Peyer's patch (tissue), 4 donors: ENCODE results near the gene CDC14B. TPM values are rescaled to one million over a fixed set of nuclear protein-coding genes. Genes with fewer than 3 reads are reported as not detected.
"Not testable (repeated sequence)": the region's sequence is repeated elsewhere in the genome, so short reads cannot be mapped to it uniquely, and the experiment has no call there.

Source experiments
- DNase-seq, 3 donors: peaks; one replicate each; pipeline ENCODE4 v3.0.0-alpha.2; 2017 to 2019
- H3K27ac ChIP-seq, 4 donors: fragments of 200-600 bp; sonication (generic); one replicate each; pipeline ENCODE4 v1.5.1; 2016 to 2019
- H3K27me3 ChIP-seq, 2 donors: fragments of 200-600 bp; sonication (generic); one replicate each; pipeline ENCODE4 v1.5.1; 2019
- H3K36me3 ChIP-seq, 3 donors: fragments of 200-600 bp; sonication (generic); one replicate each; pipeline ENCODE4 v1.5.1; 2016 to 2019
- H3K4me1 ChIP-seq, 4 donors: fragments of 200-600 bp; sonication (generic); one replicate each; pipeline ENCODE4 v1.5.1; 2016 to 2019
- H3K4me3 ChIP-seq, 4 donors: fragments of 200-600 bp; sonication (generic); 1 replicate in 3 of 4; 2 replicates in 1 of 4; pipeline ENCODE4 v1.5.1; 2016 to 2019; ENCODE audit warnings: mild to moderate bottlenecking in 1 of 4
- H3K9me3 ChIP-seq, 4 donors: fragments of 200-600 bp; sonication (generic); one replicate each; pipeline ENCODE4 v1.5.1; 2016 to 2019; ENCODE audit warnings: mild to moderate bottlenecking in 1 of 4
- CTCF ChIP-seq, 6 experiments: fragments of 450-650 bp in 4 of 6; fragments of 200-600 bp in 2 of 6; sonication (generic) in 1 of 6; IDR thresholded peaks; one replicate each; pipeline ENCODE4 v1.5.1; 2017 to 2019; ENCODE audit warnings: antibody characterized with exemption in 6 of 6, mild to moderate bottlenecking in 3 of 6, moderate library complexity in 1 of 6
- POLR2A ChIP-seq, 2 donors: fragments of 450-650 bp; IDR thresholded peaks; one replicate each; pipeline ENCODE4 v1.5.1; 2017; ENCODE audit warnings: antibody characterized with exemption in 2 of 2, mild to moderate bottlenecking in 2 of 2, moderate library complexity in 2 of 2
- total RNA-seq, 4 donors: library from RNA; depleted of rRNA; stranded (reverse); fragments of >200 nt; gene quantifications; one replicate each; pipeline ENCODE4 v1.1.0, GENCODE V29; 2016

Gene CDC14B
- total RNA-seq, 4 donors from 2014 or later, result 23.9 to 36.6 (median 35.7) TPM

GRCh38 chr9:96638606-96639364 is 19.1 kb upstream of the CDC14B start:
- no peak for TF ChIP-seq CTCF (IDR thresholded peaks at IDR 0.05)
- TF ChIP-seq POLR2A (IDR thresholded peaks at IDR 0.05), result no peak
- no peak for DNase-seq
- Histone ChIP-seq H3K9me3 (no peaks in the 10 kb centered on the region), H3K4me3 (no peak overlapping the region), H3K27me3 (no peaks in the 10 kb centered on the region), H3K36me3 (peaks cover 0 to 14% (median 0%) of the 10 kb centered on the region in 3 donors), H3K27ac (no peak overlapping the region), H3K4me1 (no peaks in the 10 kb centered on the region)

- no peak for TF ChIP-seq CTCF (IDR thresholded peaks at IDR 0.05)
- TF ChIP-seq POLR2A (IDR thresholded peaks at IDR 0.05), result no peak
- Histone ChIP-seq H3K36me3 (no peaks in the 10 kb centered on the region), H3K27me3 (no peaks in the 10 kb centered on the region), H3K9me3 (no peaks in the 10 kb centered on the region), H3K4me1 (no peaks in the 10 kb centered on the region), H3K27ac (no peak overlapping the region), H3K4me3 (no peak overlapping the region)
- DNase-seq, result no peak
Observed at GRCh38 chr9:96636368-96636767, 16.7 kb upstream of the CDC14B start.

GRCh38 chr9:96633579-96633978 is 13.9 kb upstream of the CDC14B start:
- not testable (repeated sequence) for H3K4me1 ChIP-seq, H3K36me3 ChIP-seq, H3K9me3 ChIP-seq, DNase-seq, H3K27me3 ChIP-seq, H3K27ac ChIP-seq, H3K4me3 ChIP-seq

- no peak for TF ChIP-seq POLR2A (IDR thresholded peaks at IDR 0.05)
- no peak for TF ChIP-seq CTCF (IDR thresholded peaks at IDR 0.05)
- Histone ChIP-seq H3K4me1 (no peaks in the 10 kb centered on the region), H3K4me3 (no peak overlapping the region), H3K9me3 (no peaks in the 10 kb centered on the region), H3K27me3 (no peaks in the 10 kb centered on the region), H3K27ac (no peak overlapping the region), H3K36me3 (no peaks in the 10 kb centered on the region)
- no peak for DNase-seq
Observed at GRCh38 chr9:96626912-96627311, 7.3 kb upstream of the CDC14B start.

- no peak overlapping the region for H3K27ac ChIP-seq
- DNase-seq, result no peak
- no peak overlapping the region for H3K4me3 ChIP-seq
- no peaks in the 10 kb centered on the region for H3K9me3 ChIP-seq
- peaks cover 0 to 8% (median 0%) of the 10 kb centered on the region in 4 donors for H3K4me1 ChIP-seq
- no peaks in the 10 kb centered on the region for H3K36me3 ChIP-seq
- H3K27me3 ChIP-seq, result no peaks in the 10 kb centered on the region
- no peak for TF ChIP-seq POLR2A (IDR thresholded peaks at IDR 0.05)
- no peak for TF ChIP-seq CTCF (IDR thresholded peaks at IDR 0.05)
Observed at GRCh38 chr9:96621618-96622017, 2.0 kb upstream of the CDC14B start.

- Histone ChIP-seq H3K27ac (no peak overlapping the region), H3K9me3 (no peaks in the 10 kb centered on the region), H3K4me3 (no peak overlapping the region), H3K4me1 (peaks cover 0 to 8% (median 0%) of the 10 kb centered on the region in 4 donors), H3K27me3 (no peaks in the 10 kb centered on the region), H3K36me3 (no peaks in the 10 kb centered on the region)
- DNase-seq, result no peak
- TF ChIP-seq CTCF (IDR thresholded peaks at IDR 0.05), result no peak
- TF ChIP-seq POLR2A (IDR thresholded peaks at IDR 0.05), result no peak
Observed at GRCh38 chr9:96620832-96621269, 1.2 kb upstream of the CDC14B start.
